ENCODE results near the gene NPFF.

DNA sequence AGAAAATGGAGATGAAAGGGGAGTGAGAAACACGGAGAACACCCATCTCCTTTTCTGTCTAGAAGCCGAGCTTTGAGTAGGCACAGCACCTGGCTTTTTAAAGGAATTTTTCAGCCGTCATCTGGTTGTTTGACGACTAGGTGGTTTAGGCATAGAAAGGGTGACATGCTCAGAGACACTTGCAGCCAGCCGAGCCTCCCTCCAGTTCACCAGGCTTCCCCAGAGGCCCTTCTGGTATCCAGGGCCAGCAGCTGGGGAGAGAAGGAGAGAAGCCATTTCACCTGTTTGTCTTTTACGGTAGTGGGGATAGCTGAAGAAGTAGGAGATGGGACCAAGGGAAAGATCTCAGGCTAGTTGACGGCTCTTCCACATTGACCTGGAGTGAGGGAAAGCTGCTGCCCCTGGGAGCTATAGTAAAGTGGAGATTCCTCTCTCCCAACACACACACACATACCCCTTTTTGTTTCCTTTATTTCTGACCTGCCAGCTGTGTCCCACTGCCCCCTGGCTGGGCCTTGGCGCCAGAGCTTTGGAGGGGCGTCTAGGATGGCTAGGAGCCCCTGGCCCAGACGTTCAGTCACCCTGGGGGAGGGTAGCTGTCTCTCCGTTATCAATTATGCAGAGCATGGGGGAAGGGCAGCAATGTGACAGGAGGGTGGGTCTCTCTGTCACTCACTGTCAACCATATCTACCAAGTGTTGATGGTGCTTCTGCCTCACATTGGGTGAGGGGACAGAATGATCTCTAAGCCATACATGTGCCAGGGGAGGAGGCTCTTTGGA is 13.5 kb downstream of the NPFF start:
- TF ChIP-seq EZH2 (IDR thresholded peaks at IDR 0.05; ENCODE audit: insufficient read depth, poor library complexity, severe bottlenecking) (no peak), EZH2phosphoT487 (IDR thresholded peaks at IDR 0.05; ENCODE audit: insufficient read depth, low read depth) (no peak)

Measured in GM23248 (cell line).